HG02588 (cell line): ENCODE data around the gene TVP23C.
"Not testable (repeated sequence)": the region's sequence is repeated elsewhere in the genome, so short reads cannot be mapped to it uniquely, and the experiment has no call there.

Source experiments
- ATAC-seq: cut with Tn5 transposase; IDR thresholded peaks from one replicate; pipeline ENCODE4 v1.9.1; 2021; ENCODE audit warnings: mild to moderate bottlenecking, moderate library complexity; ENCODE audit not compliant: unreplicated experiment

Gene TVP23C

DNA sequence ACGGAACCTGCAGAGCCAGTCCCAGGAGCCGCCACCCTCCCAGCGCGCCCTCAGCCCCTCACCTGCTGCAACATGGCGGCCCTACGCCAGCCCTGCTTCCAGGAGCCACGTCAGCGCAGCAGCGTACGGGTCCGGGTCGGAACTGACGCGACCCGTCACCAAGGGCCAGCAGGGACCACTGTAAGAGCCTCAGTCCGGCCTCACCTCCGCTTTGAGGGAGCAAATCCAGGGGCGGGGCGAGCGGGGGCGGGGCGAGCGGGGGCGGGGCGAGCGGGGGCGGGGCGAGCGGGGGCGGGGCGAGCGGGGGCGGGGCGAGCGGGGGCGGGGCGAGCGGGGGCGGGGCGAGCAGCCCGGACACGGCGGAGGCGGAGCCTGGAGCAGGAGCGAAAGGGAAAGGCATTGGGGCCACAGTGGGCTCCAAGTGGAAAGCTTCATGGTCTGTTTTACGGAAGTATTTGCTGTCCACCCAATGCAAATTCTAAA is at the start of gene TVP23C:
TVP23C (minus strand) TSS at position 109 of the 483 bp plus-strand sequence; CDS start at position 74, 35 bp downstream.
- ATAC-seq = peak; percentile 85

DNA sequence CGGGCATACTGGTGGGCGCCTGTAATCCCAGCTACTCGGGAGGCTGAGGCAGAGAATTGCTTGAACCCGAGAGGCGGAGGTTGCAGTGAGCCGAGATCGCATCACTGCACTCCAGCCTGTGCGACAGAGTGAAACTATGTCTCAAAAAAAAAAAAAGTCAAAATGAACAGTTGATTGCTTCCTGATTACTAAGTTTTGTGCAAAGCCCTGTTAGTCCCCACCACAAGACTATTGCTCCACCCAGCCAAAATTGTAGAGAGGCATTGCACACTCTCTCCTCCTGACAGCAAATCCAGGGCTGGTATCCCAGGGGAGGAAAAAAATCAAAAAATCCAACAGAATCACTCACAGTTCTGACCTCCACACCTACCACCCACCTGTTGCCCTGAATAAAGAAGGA is 29.7 kb upstream of the TVP23C start:
- not testable (repeated sequence) for ATAC-seq

DNA sequence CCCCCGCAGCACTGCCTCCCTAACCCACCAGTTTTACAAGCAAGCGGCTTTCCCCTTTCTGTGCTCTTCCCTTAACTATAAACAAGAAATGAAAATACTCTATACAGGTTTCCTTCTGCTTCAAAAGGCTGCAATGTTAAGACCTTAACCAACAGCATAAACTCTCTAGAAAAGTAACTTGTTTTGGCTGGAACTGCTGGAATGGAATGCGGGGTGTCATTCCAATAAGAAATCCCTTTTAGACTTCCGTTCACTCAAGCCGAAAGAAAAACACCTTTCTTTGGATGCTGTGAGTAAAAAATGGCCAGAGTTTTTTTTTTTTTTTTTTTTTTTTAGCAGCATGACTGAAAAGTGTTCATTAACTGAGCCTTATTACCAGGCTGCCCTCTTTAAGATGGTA is 28.7 kb upstream of the TVP23C start:
- ATAC-seq = not testable (repeated sequence)

DNA sequence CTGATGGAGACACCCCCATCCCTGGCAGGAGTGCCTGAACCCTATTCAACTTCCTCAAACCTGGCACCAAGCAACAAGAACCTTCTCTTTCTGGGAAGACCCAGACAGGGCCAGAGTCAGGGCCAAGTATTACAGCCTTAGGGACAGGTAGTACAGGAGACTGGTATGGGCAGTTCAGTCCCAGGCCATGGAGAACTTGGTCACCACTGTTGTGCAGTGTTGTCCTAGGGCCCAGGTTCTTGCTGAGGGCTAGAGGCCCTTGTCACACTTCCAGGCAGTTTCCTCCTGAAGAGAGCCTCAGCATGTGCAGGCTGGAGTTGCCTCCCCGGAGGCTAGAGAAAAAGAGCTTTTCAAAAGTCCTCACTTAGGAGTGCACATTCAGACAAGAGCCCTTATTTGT is 27.6 kb upstream of the TVP23C start:
- ATAC-seq = not testable (repeated sequence)

DNA sequence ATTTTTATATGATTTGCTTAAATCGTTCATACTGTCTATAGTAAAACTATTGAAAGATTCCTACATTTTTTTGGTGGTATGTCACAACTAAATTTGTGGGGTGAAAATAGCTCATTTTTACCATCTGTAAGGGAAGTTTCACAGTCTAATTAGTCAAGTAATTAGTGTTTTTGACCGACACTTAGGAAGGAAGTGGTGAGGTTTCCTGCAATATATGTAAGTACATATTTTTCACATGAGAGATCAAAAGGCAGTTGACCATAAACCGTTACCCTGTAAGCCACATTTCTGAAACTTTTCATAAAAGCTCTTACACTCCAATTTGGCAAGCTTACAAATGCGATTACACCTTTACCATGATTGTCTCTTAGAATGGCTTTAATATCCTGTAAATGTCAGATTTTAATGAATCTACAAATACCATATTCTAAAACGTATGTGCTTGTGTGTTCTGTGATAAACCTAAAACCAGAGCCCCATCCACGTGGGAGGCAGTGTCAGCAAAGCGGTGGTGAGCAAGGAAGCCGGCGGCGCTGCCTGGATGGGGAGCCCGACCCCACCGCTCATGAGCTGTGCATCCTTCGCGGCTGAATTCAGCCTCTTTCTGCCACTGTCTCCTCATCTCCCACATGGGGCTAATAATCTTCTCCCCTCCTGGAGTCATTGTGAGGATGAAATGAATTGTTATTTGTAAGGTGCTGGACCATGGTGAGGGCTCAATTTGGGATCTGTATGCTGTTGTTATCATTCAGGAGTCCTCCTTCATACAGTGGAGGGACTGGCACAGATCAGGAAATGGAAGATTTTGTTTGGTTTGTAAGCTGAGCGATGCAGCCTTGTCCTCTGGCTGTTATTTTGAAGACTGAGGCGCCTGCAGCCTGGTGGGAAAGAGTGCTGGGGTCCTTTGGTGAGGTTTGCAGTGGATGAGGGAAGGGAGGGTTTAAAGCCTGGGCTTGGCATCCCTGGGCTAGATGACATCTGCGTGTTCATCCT is 26.6 kb upstream of the TVP23C start:
- ATAC-seq = not testable (repeated sequence)

DNA sequence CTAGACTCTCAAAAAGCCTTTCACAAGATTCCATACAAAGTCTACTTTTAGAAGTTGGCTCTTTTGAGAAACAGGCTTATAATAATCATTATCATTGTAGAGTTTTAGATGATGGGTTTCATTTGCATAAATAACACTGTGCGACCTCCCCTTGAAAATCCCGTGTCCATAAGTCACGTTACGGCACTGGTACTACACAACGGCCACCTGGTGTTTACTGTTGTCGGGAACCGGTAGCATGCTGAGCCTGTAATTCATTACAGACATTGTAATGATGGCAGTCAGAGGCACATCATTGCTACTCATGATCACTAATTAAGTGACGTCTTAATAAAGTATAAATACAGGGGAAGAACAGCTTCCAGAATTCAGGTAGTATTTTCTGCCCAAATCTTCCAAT is 24.7 kb upstream of the TVP23C start:
- ATAC-seq = not testable (repeated sequence)

DNA sequence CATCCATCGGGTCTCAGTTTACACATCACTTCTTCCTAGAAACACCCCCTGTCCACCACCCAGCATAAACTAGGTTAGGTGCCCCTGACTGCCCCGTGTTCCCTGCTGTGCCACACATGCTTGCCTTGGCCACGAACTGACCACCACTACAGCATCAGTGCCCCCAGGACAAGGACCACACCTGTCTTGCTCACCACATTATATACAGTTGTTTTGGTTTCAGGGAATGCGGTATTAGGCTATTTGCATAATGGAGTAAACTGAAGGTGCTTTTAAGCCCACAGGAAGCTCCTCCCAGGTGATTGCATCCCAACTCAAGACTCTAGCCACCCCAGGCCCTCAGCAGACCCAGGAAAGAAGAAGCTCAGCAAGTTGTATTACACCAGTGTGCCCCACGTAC is 20.0 kb upstream of the TVP23C start:
- ATAC-seq = not testable (repeated sequence)

DNA sequence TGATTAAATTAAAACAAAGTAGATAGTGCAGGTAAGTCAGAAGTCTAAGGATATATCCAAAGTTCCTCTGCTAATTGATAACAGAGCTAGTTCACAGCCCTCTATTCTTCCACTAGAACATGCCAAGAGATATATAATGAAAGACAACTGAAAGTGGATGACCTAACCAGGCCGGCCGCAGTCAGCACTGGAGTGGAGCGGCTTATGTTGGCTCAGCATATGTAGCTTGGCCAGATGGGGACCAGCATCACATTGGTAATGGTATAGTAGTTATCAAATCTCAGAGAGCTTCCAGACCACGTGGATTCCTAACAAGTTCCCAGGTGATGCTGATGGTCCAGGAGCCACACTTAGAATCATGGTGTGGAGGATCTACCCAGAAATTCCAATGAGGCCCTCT is 18.2 kb upstream of the TVP23C start:
- not testable (repeated sequence) for ATAC-seq

DNA sequence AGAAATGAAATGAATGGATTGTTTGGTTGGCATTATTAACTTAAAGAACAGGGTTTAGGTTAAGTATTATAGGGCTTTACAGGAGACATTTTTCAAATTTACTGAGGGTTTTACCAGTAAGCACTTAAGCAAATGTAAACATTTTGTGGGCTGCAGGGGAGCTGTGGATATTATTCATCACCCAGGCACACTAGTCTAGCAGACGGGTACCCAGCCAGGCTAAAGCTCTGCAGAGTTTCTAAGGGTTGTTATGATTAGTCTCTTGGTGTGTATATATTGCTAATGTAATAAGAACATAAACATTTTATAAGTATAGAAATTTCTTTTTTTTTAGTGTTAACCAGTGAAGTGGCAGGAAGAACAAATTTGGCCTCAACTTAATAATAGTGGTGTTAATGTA is 13.6 kb upstream of the TVP23C start:
- ATAC-seq = not testable (repeated sequence)

DNA sequence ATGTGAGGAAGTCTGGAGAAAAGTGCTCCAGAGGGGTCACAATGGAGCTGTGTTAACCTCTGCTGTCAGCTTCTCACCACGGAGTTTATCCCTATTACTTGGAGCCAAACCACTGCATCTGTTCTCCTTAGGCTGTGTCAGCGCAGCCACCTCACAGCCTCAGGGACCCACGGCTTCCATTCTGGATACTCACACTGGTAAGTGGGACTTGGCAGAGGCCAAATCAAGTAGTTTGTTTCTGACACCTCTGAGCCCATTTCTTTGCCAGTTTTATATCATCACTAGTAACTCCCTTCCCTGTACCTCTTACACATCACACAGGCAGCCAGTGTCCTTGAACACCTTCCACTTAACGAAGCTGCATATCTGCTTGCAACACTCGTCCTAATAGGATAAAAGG is 11.4 kb upstream of the TVP23C start:
- not testable (repeated sequence) for ATAC-seq

DNA sequence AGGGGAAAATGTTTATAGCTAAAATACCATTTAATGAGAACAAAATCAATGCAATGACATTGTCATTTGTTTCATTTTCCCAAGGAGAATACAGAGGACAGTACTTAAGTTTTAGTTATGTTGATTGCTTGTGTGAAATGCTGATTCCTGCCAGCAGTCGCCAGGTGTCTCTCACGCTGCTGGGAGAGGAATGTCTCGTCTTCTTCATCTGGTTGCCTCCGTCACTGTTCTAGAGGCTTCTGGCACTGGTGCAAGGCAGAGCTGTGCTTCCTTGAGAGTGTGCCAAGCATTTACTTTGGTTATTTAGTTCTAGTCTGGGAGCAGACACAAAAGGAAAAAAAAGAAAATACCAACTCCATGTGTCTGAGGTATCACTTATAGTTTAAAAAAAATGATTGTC is 10.6 kb upstream of the TVP23C start:
- not testable (repeated sequence) for ATAC-seq

DNA sequence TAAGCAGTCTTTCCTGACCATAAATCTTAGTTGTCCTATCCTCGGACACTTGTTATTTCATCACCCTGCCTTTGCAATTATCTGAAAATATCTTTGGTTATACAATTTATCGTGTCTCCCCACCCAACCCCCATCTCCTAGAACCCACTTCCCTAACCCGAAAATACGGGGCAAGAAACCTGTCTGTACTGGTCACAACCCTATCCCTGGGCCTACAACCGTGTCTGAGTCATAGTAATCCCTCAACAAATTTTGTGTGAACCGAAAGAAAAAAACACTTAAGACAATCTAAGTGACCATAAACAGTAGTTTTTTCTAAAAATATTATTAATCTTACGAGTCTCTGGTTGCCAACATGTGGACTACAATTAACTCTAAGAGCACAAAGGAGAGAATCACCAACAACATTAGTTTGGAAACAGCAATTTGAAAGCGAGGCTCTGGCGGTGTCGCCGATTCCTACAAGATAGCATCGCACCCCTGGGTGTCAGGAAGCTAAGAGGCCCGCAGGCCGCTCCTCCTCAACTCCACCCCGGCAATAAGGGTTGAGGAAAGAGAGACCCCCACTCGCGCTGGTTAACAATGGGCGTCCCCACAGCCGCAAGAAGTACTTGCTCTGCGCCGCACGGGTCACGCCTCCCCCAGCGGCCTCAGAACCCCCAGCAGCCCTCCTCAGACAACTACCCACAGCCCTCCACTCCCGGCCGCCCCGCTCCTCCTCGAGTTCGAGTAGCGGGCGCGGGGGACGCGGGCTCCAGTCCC is 489 bp downstream of the TVP23C start:
- ATAC-seq = not testable (repeated sequence)

DNA sequence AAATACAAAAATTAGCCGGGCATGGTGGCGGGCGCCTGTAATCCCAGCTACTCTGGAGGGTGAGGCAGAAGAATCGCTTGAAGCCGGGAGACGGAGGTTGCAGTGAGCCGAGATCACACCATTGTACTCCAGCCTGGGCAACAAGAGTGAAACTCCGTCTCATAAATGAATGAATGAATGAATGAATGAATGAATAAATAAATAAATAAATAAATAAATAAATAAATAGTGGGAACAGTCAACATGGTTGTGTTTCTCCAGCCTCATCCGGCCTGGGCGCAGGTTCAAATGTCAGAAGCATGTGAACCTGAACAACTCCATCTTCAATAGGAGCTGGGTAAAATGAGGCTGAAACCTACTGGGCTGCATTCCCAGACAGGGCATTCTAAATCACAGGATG is 1.8 kb downstream of the TVP23C start:
- not testable (repeated sequence) for ATAC-seq

DNA sequence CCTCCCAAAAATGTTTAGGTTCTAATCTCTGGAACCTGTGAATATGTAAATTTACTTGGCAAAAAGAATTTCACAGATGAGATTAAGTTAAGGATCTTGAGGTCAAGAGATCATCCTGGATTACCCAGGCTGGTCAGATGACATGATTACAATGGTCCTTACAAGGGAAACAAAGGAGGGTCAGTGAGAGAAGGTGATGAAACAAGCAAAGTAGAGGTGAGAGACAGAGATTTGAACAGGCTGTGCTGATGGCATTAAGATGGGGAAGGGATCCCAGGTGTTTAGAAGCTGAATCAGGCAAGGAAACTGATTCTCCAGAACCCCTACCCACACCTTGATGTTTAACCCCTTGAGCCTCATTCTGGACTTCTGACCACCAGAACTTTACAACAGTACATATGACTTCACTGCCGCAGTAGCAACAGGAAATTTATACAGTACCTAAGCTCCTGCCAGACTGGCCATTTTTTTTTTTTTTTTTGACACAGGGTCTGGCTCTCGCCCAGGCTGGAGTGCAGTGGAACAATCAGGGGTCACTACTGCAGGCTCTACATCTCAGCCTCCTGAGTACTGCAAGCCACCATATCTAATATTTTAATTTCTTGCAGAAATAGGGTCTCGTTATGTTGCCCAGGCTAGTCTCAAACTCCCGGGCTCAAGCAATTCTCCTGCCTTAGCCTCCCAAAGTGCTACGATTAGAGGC is 4.7 kb downstream of the TVP23C start:
- ATAC-seq = not testable (repeated sequence)

DNA sequence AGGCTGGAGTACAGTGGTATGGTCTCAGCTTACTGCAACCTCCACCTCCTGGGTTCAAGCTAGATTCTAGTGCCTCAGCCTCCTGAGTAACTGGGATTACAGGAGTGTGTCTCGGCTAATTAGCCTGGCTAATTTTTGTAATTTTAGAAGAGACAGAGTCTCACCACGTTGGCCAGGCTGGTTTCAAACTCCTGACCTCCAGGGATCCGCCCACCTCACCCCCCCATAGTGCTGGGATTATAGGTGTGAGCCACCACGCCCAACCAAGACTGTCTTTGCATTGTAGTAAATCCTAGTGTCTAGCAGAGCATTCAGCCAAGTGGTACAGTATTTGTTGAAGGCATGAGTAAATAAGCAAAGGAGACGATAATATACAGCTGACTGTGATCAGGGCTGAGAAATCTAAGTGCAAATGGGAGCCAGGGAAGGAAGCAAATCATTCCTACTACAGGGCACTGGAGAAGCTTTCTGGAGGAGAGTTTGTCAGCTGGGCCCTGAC is 5.9 kb downstream of the TVP23C start:
- ATAC-seq = not testable (repeated sequence)

DNA sequence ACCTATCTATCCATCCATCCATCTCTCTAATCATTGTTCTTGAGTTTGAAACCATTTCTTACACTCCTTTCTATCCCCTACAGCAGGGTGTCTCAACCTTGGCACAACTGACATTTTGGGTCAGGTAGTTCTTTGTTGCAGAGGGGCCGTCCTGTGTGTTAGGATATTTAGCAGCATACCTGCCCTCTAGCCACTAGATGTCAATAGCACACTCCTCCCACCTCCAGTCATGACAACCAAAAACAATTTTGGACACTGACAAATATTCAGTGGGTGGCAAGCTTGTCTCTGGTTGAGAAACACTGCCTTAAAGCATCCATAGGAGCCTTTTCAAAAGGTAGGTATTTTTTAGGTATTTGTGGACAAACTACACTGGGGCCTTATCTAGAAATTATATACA is 10.4 kb downstream of the TVP23C start:
- not testable (repeated sequence) for ATAC-seq

DNA sequence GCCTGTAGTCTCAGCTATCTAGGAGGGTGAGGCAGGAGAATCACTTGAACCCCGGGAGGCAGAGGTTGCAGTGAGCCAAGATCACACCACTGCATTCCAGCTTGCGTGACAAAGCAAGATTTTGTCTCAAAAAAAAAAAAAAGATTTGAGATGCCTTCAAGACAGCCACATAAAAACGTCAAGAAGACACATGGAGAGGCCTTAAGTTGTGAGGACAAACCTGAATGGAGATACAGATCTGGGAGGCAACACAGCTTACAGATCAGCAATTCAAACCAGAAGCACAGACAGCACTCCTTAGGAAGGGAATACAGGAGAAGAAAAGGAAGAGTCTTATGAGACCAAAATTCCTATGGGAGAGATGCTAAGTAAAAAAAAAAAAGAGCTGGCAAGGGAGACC is 13.7 kb downstream of the TVP23C start:
- not testable (repeated sequence) for ATAC-seq

DNA sequence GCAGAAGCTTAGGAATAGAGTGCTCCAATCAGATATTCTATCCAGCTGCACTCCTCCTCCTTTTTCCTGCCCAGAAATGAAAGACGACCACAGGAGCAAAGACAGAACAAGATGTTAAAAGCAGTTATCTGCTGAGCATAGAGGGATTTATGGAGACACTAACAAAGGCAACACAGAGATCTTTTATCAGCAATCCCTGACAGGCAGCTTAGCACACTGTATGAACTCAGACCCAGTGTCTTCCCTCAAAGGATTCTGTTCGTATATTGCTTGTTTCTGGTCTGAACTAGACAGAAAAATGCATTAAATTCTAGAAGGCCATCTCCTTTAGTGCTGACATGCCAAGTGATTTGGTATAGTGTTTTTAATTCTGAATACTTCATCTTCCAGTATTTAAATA is 16.7 kb downstream of the TVP23C start:
- ATAC-seq = not testable (repeated sequence)

DNA sequence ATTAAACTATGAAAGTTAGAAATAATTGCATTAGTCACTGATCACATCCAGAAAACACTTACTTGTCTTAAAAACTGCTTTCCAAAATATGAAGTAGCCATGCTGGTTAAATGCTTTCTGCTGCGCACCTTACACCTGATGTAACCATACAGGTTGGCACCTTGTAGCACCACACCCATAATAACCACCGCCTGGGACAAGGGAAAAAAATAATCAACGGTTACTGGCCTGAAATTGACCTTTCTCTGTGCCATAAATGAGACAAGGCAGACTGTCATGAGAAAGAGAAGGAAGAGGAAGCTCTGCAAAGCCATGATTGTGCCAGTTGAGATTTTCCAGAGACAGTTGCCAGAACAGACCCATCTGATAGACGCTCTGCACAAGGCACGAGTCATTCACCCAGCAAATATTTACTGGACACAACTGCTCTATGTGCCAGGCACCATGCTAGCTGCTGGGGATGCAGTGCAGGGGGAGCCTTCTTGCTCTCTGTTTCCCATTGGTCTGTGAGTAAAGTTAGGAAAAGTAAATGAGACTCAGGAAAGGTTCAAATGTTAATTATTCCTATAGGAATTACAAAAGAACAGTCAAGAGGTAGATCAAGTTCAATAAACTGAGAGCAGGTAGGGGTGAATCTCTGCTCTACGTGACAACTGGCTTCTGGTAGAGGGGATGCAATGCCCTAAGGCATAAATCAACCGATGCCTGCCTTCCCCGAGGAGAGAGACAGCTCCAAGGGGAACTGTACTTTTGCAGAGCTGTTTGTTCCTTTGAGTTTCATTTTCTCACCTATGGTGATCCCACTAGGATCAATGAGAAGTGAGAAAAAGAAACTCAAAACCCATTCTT is 22.7 kb downstream of the TVP23C start:
- ATAC-seq = not testable (repeated sequence)

DNA sequence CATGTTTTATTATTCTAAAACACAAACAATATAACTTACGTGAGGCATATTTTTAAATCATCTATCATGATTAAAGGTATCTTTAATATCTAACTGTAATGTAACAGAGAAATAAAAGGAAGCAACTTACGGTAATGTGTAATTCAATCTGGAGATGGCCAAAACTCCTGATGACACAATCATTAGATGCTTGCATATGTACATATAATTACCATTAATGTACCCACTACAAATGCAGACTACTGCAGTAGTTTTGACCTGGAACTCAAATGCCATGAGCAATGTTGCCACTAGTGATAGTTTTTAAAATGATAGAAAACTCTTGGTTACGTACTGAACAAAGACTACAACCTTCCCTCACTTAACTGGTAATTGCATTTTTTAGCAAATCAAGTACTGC is 30.2 kb downstream of the TVP23C start:
- not testable (repeated sequence) for ATAC-seq
